Measurements from ENCODE around the gene KCNT1.

The KCNT1 gene

GRCh38 chr9:135768516-135769218, 66.7 kb downstream of the KCNT1 start:
- no peak for DNase-seq (ENCODE audit: low read depth)

GRCh38 chr9:135769489-135770202, 67.7 kb downstream of the KCNT1 start:
- DNase-seq (ENCODE audit: low read depth) = no peak

- DNase-seq (ENCODE audit: low read depth) = no peak
Measured at GRCh38 chr9:135770203-135770535, 68.2 kb downstream of the KCNT1 start.

- no peak for DNase-seq (ENCODE audit: low read depth)
Measured at GRCh38 chr9:135770771-135771170, 68.8 kb downstream of the KCNT1 start.

GRCh38 chr9:135771401-135772051, 69.5 kb downstream of the KCNT1 start:
- no peak for DNase-seq (ENCODE audit: low read depth)

- DNase-seq (ENCODE audit: low read depth) = no peak
Measured at GRCh38 chr9:135772056-135772646, 70.2 kb downstream of the KCNT1 start.

- no peak for DNase-seq (ENCODE audit: low read depth)
Measured at GRCh38 chr9:135772702-135773493, 70.9 kb downstream of the KCNT1 start.

- no peak for DNase-seq (ENCODE audit: low read depth)
Measured at GRCh38 chr9:135773530-135774238, 71.7 kb downstream of the KCNT1 start.

GRCh38 chr9:135774239-135774747, 72.3 kb downstream of the KCNT1 start:
- no peak for DNase-seq (ENCODE audit: low read depth)

- DNase-seq (ENCODE audit: low read depth) = no peak
Measured at GRCh38 chr9:135774794-135775525, 73.0 kb downstream of the KCNT1 start.

GRCh38 chr9:135775911-135776310, 73.9 kb downstream of the KCNT1 start:
- DNase-seq (ENCODE audit: low read depth) = no peak

- no peak for DNase-seq (ENCODE audit: low read depth)
Measured at GRCh38 chr9:135776893-135777622, 75.1 kb downstream of the KCNT1 start.

- DNase-seq (ENCODE audit: low read depth) = no peak
Measured at GRCh38 chr9:135777623-135778177, 75.7 kb downstream of the KCNT1 start.

GRCh38 chr9:135778421-135778820, 76.4 kb downstream of the KCNT1 start:
- no peak for DNase-seq (ENCODE audit: low read depth)

- no peak for DNase-seq (ENCODE audit: low read depth)
Measured at GRCh38 chr9:135779571-135779970, 77.6 kb downstream of the KCNT1 start.

GRCh38 chr9:135780086-135780485, 78.1 kb downstream of the KCNT1 start:
- DNase-seq (ENCODE audit: low read depth) = no peak

- DNase-seq (ENCODE audit: low read depth) = no peak
Measured at GRCh38 chr9:135780626-135781025, 78.6 kb downstream of the KCNT1 start.

GRCh38 chr9:135782946-135783345, 81.0 kb downstream of the KCNT1 start:
- no peak for DNase-seq (ENCODE audit: low read depth)

GRCh38 chr9:135783540-135784245, 81.7 kb downstream of the KCNT1 start:
- no peak for DNase-seq (ENCODE audit: low read depth)

Measured in activated gamma-delta T cell treated with anti-CD3 and anti-CD28 coated beads, Interleukin-2, amount 50 U/mL, for 16 hours (primary cell).